Liver (tissue), 2 donors: Measurements from ENCODE around the gene AFDN.

ENCODE experiments used
- REST ChIP-seq: IDR thresholded peaks from 2 replicates; pipeline ENCODE4 v1.6.1; 2016; ENCODE audit warnings: antibody characterized with exemption, mild to moderate bottlenecking
- TAF1 ChIP-seq: conservative IDR thresholded peaks from 2 replicates; pipeline ENCODE4 v1.6.1; 2016; ENCODE audit warnings: antibody characterized with exemption, mild to moderate bottlenecking
- donor health status: healthy.

GRCh38 chr6:167863897-167864296 lies 37.2 kb downstream of the AFDN start:
- TF ChIP-seq TAF1 (no peak), REST (no peak)
